Measurements from ENCODE around the gene TGM5.
"Not testable (repeated sequence)": the region's sequence is repeated elsewhere in the genome, so short reads cannot be mapped to it uniquely, and the experiment has no call there.

The TGM5 gene, protein sequence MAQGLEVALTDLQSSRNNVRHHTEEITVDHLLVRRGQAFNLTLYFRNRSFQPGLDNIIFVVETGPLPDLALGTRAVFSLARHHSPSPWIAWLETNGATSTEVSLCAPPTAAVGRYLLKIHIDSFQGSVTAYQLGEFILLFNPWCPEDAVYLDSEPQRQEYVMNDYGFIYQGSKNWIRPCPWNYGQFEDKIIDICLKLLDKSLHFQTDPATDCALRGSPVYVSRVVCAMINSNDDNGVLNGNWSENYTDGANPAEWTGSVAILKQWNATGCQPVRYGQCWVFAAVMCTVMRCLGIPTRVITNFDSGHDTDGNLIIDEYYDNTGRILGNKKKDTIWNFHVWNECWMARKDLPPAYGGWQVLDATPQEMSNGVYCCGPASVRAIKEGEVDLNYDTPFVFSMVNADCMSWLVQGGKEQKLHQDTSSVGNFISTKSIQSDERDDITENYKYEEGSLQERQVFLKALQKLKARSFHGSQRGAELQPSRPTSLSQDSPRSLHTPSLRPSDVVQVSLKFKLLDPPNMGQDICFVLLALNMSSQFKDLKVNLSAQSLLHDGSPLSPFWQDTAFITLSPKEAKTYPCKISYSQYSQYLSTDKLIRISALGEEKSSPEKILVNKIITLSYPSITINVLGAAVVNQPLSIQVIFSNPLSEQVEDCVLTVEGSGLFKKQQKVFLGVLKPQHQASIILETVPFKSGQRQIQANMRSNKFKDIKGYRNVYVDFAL

DNA sequence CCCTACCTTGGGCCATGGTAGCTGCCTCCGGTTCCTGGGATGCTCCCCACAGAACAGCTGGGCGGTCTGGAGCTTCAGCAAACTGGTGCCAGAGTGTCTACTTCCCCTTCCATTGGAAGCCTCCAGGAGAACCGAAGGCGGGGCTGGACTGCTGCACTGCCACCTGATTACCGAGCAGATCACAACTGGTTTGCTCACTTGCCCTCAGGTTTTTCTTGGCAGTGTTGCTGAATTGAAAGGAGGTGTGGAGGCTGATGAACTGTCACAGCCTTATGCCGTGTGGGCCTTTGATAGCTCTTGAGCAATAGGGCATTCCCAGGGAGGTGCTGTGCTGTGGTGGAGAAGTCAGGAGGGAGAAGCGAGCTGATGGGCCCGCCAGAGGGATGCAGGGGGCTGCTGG lies at the start of gene TGM5:
TGM5 (minus strand) TSS at position 95 of the 400 bp plus-strand sequence; CDS start at position 16, 79 bp downstream.
- Mint-ChIP-seq H3K4me1 (no peaks in the 10 kb centered on the region), H3K27me3 (peaks cover 23% of the 10 kb centered on the region), H3K4me3 (no peak within 1 kb of the TSS), H3K9me3 (no peaks in the 10 kb centered on the region), H3K27ac (no peak within 1 kb of the TSS)
- DNase-seq (no peak), ATAC-seq (no peak)

DNA sequence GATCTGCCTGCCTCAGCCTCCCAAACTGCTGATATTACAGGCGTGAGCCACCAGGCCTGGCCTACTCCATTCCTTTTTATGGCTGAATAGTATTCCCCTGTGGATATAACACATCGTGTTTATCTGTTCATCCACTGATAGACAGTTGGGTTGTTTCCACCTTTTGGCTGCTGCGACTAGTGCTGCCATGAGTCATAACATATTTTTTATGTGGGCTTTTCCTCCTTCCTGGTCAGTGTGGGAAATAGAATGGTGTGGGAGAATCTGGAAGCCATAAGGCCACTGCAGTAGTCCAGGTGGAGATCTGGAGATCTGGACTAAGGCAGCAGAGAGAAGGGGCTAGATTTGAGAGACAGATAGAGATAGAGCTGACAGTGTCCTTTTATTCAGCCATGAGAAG lies 47.4 kb upstream of the TGM5 start:
- Mint-ChIP-seq H3K27me3 (peaks cover 23% of the 10 kb centered on the region), H3K4me1 (no peaks in the 10 kb centered on the region), H3K4me3 (no peak overlapping the region), H3K27ac (peak overlapping the region in 1 of 2 donors; percentile 5), H3K9me3 (no peaks in the 10 kb centered on the region)
- ATAC-seq: no peak
- DNase-seq: no peak

DNA sequence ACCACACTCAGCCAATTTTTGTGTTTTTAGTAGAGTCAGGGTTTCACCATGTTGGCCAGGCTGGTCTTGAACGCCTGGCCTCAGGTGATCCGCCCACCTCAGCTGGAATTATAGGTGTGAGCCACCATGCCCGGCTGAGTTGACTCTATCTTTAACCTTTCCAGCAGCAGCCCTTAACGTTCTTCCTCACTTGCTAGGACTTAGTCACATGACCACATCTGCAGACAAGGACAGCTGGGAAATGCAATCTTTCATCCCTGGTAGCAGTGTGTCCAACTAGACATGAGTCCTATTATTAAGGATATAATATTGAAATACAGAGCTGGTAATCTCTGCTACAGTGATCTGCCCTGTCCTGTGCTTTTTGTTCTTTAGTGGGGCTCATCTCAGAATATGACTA lies 45.6 kb upstream of the TGM5 start:
- H3K4me1 Mint-ChIP-seq: no peaks in the 10 kb centered on the region
- no peak overlapping the region for H3K27ac Mint-ChIP-seq

DNA sequence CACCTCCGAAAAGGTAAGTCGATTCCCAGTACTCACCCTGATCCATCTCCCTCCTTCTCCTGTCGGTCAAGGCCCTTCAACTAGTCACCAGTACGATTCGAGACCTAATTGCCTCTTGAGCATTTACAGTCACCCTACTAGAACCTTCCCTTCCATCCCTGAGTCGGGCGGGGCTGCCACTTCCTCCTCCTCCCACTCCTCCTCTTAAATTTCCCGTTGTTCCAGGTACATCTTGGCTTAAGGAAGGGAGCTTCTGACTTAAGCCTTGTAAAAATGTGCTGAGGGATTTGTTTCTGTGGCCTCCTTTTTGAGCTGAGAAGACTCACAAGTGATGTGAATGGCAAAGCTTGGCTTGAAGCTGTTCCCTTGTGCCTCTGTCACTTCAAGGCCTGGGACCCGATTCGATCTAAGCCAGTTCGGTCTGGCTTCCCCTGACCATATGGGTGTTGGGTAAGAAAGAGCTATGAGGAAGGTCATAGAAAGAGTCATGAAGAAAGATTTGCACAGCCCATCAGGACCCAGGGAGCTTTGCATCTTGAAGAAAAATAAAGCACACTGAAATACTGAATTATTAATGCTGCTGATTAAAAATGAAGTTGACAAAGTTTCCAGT lies 35.6 kb upstream of the TGM5 start, which contains the start of gene TGM7:
TGM7 (minus strand) TSS at position 51 of the 613 bp plus-strand sequence.
- Mint-ChIP-seq H3K9me3 (no peaks in the 10 kb centered on the region), H3K4me3 (no peak within 1 kb of the TSS), H3K27me3 (peaks cover 28% of the 10 kb centered on the region), H3K4me1 (no peaks in the 10 kb centered on the region), H3K27ac (peak within 1 kb of the TSS in 1 of 2 donors; percentile 16)
- DNase-seq: no peak
- ATAC-seq: no peak

More for the DNA sequence above, 45.6 kb upstream of the TGM5 start:
- Mint-ChIP-seq H3K9me3 (no peaks in the 10 kb centered on the region), H3K4me3 (no peak overlapping the region), H3K27me3 (peaks cover 35% of the 10 kb centered on the region)
- no peak for ATAC-seq
- no peak for DNase-seq

DNA sequence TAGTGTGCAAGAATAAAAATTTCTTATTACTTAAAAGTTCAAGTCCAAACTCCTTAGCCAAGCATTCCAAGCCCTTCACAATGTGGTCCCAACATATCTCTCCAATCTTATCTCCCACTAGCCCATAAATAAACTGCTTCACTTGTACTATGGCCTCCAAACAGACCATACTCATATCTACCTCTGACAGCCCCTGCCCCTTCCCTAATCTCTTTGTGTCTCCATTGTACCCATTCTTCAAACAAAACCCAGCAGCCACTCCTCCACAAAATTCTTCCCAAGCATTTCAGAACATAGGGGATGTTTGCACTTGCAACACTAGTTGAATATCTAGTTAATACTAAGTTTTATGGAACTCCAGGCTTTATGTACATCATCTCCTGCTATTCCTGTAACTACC lies 33.2 kb upstream of the TGM5 start:
- ATAC-seq (no peak), DNase-seq (no peak)
- H3K27ac Mint-ChIP-seq: no peak overlapping the region
- H3K4me3 Mint-ChIP-seq: no peak overlapping the region
- no peaks in the 10 kb centered on the region for H3K4me1 Mint-ChIP-seq
- no peaks in the 10 kb centered on the region for H3K9me3 Mint-ChIP-seq
- peaks cover 34% of the 10 kb centered on the region for H3K27me3 Mint-ChIP-seq

DNA sequence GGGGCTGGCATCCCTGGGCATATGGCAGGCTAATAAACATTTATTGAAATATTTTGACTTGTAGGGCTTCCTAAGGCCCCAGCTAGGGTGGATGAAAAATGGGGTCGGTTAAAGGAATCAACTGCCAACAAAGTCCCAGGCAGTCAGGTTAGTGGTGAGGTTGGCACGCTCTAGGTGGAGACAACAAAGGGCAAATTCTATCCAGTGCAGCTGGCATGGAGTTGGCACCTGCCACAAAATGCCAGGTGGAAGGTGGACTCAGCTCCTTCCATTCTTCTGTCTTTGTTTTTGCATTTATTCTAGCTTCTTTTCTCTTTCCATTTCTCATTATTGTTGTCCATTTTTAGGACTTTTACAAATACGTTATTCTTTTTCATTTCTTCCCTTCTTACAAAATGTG lies 32.7 kb upstream of the TGM5 start:
- ATAC-seq (no peak), DNase-seq (no peak)
- Mint-ChIP-seq H3K4me1 (no peaks in the 10 kb centered on the region), H3K4me3 (no peak overlapping the region), H3K27me3 (peaks cover 39% of the 10 kb centered on the region), H3K9me3 (no peaks in the 10 kb centered on the region), H3K27ac (no peak overlapping the region)

DNA sequence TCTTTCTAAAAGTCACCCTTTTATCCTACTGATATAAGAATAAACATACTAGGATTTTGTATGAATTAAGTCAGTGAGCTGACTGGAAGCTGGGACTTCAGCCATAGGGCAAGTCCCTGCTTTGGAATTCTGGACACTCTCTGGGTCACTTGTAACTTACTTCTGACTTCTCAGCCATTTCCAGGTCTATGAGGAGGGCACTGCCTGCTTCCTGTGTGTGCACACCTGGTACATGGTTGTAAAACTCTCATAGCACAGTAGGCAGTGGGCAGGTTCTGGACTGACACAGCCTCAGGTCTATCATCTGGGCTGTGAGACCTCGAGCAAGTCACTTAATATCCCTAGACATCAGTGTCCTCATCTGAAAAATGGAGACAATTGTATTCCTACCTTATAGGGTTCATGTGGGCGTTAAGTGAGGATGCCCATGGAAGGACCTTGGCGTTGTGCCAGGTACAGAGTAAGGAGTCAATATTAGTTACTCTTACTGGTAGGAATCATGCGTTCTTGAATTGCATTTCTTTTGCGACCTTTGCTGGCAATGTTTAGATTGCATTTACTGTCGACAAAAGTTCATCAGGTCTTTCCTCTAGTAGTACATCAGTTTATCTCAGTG lies 27.5 kb upstream of the TGM5 start:
- DNase-seq: no peak
- H3K4me1 Mint-ChIP-seq: peaks cover 5% of the 10 kb centered on the region
- H3K4me3 Mint-ChIP-seq: no peak overlapping the region
- H3K9me3 Mint-ChIP-seq: no peaks in the 10 kb centered on the region
- ATAC-seq: no peak
- H3K27me3 Mint-ChIP-seq: peaks cover 69% of the 10 kb centered on the region
- H3K27ac Mint-ChIP-seq: no peak overlapping the region

DNA sequence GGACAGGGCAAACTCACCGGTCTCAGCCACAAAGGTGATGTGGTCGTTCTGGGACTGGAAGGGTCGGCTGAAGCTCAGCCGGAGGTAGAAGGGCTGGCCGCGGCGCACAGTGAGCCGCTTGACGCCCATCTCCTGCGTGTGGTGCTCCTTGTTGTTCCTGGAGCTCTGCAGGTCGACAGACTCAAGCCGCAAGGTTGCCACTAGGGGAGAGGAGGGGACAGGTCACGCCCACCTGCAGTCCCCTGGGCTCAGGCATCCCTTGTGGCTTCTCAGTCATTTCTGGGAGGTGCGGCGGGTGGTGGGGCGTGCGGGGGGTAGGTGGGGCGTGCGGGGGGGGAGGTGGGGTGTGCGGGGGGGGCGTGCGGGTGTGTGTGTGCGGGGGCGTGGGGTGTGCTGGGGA lies 26.7 kb upstream of the TGM5 start:
- no peaks in the 10 kb centered on the region for H3K9me3 Mint-ChIP-seq
- no peak overlapping the region for H3K27ac Mint-ChIP-seq
- H3K27me3 Mint-ChIP-seq: peaks cover 69% of the 10 kb centered on the region
- peaks cover 5% of the 10 kb centered on the region for H3K4me1 Mint-ChIP-seq
- no peak overlapping the region for H3K4me3 Mint-ChIP-seq
- ATAC-seq (peak; percentile 63), DNase-seq (no peak)

DNA sequence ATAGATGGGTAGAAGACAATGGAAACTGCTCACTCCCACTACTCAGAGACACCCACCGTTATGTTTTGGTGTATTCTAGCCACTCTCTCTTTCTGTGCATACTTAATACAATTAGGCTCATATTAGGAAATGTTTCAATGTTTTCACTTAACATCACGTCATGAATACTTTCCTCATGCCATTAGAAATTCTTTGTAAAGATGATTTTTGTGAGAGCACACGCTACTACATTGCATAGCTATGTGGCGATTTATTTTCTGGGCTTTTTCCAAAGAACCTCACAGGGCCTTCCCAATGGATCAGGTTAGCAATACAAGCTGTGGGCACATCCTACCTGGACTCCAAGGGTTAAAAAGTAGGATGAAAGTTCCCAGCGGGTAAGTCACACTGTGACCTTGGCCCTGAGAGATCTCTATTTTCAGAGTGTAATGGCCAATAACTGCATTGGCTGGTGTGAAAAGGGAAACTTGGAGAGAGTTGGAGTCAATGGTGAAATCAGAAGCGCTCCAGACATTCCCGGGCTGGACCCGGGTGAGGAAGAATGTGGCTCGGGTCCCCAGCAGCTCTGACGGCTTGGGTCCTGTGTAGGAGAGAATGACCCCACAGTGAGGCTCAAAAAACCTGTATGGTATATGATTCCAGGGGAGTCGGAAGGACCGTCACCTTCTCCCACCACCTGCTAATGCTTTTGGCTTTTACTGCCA lies 25.8 kb upstream of the TGM5 start:
- Mint-ChIP-seq H3K9me3 (no peaks in the 10 kb centered on the region), H3K4me3 (no peak overlapping the region), H3K27me3 (peaks cover 71% of the 10 kb centered on the region), H3K27ac (no peak overlapping the region), H3K4me1 (peaks cover 5% of the 10 kb centered on the region)
- no peak for DNase-seq
- ATAC-seq: no peak

DNA sequence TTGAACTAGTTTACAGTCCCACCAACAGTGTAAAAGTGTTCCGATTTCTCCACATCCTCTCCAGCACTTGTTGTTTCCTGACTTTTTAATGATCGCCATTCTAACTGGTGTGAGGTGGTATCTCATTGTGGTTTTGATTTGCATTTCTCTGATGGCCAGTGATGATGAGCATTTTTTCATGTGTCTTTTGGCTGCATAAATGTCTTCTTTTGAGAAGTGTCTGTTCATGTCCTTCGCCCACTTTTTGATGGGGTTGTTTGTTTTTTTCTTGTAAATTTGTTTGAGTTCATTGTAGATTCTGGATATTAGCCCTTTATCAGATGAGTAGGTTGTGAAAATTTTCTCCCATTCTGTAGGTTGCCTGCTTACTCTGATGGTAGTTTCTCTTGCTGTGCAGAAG lies 22.9 kb upstream of the TGM5 start:
- not testable (repeated sequence) for H3K4me3 Mint-ChIP-seq, ATAC-seq, DNase-seq, H3K27ac Mint-ChIP-seq, H3K9me3 Mint-ChIP-seq
- Mint-ChIP-seq H3K4me1 (peaks cover 14% of the 10 kb centered on the region), H3K27me3 (peaks cover 64% of the 10 kb centered on the region)

DNA sequence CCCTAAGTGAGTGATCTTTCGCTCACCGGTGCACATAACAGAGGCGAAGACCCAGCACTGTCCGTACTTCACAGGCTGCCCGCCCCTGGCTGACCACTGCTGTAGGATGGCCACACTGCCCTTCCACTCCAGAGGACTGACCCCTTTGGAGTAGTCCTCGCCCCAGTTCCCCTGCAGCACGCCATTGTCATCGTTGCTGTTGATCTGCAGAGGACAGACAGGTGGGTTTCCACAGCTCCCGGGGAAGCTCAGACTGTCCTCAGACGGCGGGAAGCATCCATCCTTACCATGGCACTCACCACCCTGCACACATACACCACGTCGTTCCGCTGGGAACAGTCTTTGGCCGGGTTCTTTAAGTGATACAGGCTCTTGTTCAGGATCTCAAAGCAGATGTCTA lies 20.5 kb upstream of the TGM5 start:
- Mint-ChIP-seq H3K27me3 (peaks cover 42% of the 10 kb centered on the region), H3K27ac (peak overlapping the region in 1 of 2 donors; percentile 8), H3K9me3 (no peaks in the 10 kb centered on the region), H3K4me3 (no peak overlapping the region), H3K4me1 (peaks cover 10% of the 10 kb centered on the region)
- no peak for DNase-seq
- no peak for ATAC-seq

DNA sequence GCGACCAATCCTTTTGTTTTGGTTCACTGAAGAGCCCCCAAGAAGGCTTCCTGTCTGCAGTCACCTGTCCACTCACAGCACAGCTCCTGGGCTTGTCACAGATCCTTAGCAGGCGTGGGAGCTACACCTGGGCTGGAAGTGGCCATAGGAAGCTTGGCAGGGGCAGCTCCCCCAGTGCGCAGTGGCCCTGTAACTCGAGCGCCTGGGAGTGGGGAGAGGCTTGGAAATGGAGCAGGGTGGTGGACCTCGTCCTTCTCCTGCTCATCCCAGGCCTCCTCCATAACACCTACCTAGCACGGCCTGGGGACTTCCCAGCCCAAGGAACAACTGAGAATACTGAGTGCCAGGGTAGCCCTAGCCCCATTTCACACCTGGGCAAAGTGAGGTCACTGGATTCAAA lies 19.3 kb upstream of the TGM5 start:
- peaks cover 10% of the 10 kb centered on the region for H3K4me1 Mint-ChIP-seq
- no peak for DNase-seq
- H3K4me3 Mint-ChIP-seq: no peak overlapping the region
- no peak overlapping the region for H3K27ac Mint-ChIP-seq
- H3K27me3 Mint-ChIP-seq: peaks cover 33% of the 10 kb centered on the region
- H3K9me3 Mint-ChIP-seq: no peaks in the 10 kb centered on the region
- ATAC-seq: no peak

DNA sequence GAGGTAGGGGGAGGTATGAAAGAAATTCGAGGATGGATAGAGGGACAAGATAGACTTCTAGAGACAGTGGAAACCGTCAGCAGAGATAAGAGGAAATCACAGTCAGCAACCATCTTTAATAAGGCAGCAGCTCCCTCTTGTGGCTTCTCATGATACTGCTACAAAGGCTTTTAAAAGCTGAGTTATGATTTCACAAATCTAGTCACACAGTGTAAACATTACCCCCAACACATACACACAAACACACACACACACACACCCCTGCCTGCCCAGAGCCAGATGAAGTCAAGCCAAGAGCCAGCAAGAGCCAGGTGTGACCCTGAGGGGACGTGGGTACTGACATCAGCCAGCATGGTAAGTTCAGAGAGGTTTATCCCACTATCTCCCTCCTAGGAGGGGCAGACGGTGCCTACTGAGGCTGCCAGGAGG lies 18.9 kb upstream of the TGM5 start:
- Mint-ChIP-seq H3K27me3 (peaks cover 28% of the 10 kb centered on the region), H3K4me1 (peaks cover 10% of the 10 kb centered on the region), H3K9me3 (no peaks in the 10 kb centered on the region), H3K4me3 (no peak overlapping the region), H3K27ac (peak overlapping the region in 1 of 2 donors; percentile 75)
- peak; percentile 52 for DNase-seq
- ATAC-seq: peak; percentile 83

DNA sequence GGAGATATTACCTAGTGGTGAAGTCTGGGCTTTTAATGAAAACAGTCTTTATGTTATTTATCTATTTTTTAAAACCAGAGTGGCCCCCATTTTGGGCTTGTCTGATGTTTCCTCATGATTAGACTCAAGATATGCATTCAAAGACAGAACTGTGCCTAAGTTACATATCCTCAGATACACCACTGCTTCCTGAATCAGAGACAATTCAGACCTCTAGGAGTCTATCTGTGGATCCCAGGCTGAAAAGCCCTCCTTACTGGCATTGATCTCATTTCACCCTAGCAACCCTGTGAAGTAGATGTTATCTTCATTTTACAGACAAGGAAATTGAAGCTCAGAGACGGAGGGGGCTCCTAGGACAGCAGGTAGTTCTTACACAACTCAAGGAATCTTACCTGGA lies 16.8 kb upstream of the TGM5 start:
- no peak overlapping the region for H3K27ac Mint-ChIP-seq
- no peak overlapping the region for H3K4me3 Mint-ChIP-seq
- ATAC-seq (no peak), DNase-seq (no peak)
- H3K27me3 Mint-ChIP-seq: peaks cover 26% of the 10 kb centered on the region
- no peaks in the 10 kb centered on the region for H3K9me3 Mint-ChIP-seq
- H3K4me1 Mint-ChIP-seq: peaks cover 10% of the 10 kb centered on the region
